HCT116 (cell line): ENCODE results near the gene SLC25A41.

Experiments
- CBX3 ChIP-seq: IDR thresholded peaks from 2 replicates; pipeline ENCODE4 v1.6.1; 2012; ENCODE audit warnings: low read depth
- ELF1 ChIP-seq: IDR thresholded peaks from 2 replicates; pipeline ENCODE4 v1.6.1; 2012; ENCODE audit warnings: low read depth, borderline replicate concordance
- EZH2 ChIP-seq: fragments of 200-600 bp; sonication (generic); IDR thresholded peaks from 2 replicates; pipeline ENCODE4 v1.6.1; 2017; ENCODE audit warnings: antibody characterized with exemption, mixed run types
- EZH2phosphoT487 ChIP-seq: fragments of 200-600 bp; IDR thresholded peaks from 2 replicates; pipeline ENCODE4 v1.6.1; 2018; ENCODE audit warnings: antibody characterized with exemption, borderline replicate concordance
- MAX ChIP-seq: IDR thresholded peaks from 2 replicates; pipeline ENCODE4 v1.6.1; 2012
- POLR2A ChIP-seq: IDR thresholded peaks from 2 replicates; pipeline ENCODE4 v1.7.0; 2011; ENCODE audit warnings: borderline replicate concordance; ENCODE audit not compliant: insufficient read depth, insufficient read length; ENCODE audit errors: extremely low read depth
- POLR2AphosphoS5 ChIP-seq: IDR thresholded peaks from 2 replicates; pipeline ENCODE4 v1.6.1; 2011; ENCODE audit warnings: mild to moderate bottlenecking, low read depth, low read length, moderate library complexity
- REST ChIP-seq: IDR thresholded peaks from 2 replicates; pipeline ENCODE4 v1.6.1; 2012; ENCODE audit warnings: low read depth
- SRF ChIP-seq: IDR thresholded peaks from 2 replicates; pipeline ENCODE4 v1.6.1; 2012; ENCODE audit warnings: low read depth
- ZBTB33 ChIP-seq: IDR thresholded peaks from 2 replicates; pipeline ENCODE4 v1.6.1; 2011; ENCODE audit warnings: mild to moderate bottlenecking, low read length, moderate library complexity; ENCODE audit not compliant: insufficient replicate concordance; ENCODE audit errors: extremely low read depth
- TF ChIP-seq, protein P1 (sequence below), 3 experiments: fragments of 200-600 bp in 1 of 3; sonication (generic) in 1 of 3; IDR thresholded peaks in 2 of 3; conservative IDR thresholded peaks in 1 of 3; 2 replicates each; pipeline ENCODE4 v1.5.1; 2012 to 2017; ENCODE audit warnings: low read depth in 2 of 3, low read length in 2 of 3, antibody characterized with exemption in 1 of 3, borderline replicate concordance in 1 of 3, control low read depth in 1 of 3, mild to moderate bottlenecking in 1 of 3, mixed read lengths in 1 of 3, mixed run types in 1 of 3, moderate library complexity in 1 of 3; ENCODE audit not compliant: insufficient read depth in 1 of 3

- no peak; the same call in 1 of the 2 replicates for TF ChIP-seq POLR2AphosphoS5
- TF ChIP-seq, protein P1, sequence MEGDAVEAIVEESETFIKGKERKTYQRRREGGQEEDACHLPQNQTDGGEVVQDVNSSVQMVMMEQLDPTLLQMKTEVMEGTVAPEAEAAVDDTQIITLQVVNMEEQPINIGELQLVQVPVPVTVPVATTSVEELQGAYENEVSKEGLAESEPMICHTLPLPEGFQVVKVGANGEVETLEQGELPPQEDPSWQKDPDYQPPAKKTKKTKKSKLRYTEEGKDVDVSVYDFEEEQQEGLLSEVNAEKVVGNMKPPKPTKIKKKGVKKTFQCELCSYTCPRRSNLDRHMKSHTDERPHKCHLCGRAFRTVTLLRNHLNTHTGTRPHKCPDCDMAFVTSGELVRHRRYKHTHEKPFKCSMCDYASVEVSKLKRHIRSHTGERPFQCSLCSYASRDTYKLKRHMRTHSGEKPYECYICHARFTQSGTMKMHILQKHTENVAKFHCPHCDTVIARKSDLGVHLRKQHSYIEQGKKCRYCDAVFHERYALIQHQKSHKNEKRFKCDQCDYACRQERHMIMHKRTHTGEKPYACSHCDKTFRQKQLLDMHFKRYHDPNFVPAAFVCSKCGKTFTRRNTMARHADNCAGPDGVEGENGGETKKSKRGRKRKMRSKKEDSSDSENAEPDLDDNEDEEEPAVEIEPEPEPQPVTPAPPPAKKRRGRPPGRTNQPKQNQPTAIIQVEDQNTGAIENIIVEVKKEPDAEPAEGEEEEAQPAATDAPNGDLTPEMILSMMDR (IDR thresholded peaks at IDR 0.05 in 2 of 3, conservative IDR thresholded peaks at IDR 0.05 in 1 of 3; ENCODE audit: borderline replicate concordance in 1 of 3, insufficient read depth in 1 of 3, low read depth in 2 of 3, low read length in 2 of 3): peak; percentile 48 to 95 (median 87); a peak in 5 of 6 replicates
- TF ChIP-seq POLR2A: no peak
- TF ChIP-seq REST: no peak
- no peak for TF ChIP-seq EZH2phosphoT487
- TF ChIP-seq EZH2: no peak
- TF ChIP-seq ELF1: no peak
- no peak for TF ChIP-seq CBX3
- no peak for TF ChIP-seq MAX
- no peak for TF ChIP-seq ZBTB33
- no peak for TF ChIP-seq SRF
Observed at GRCh38 chr19:6412447-6413091, 21.0 kb downstream of the SLC25A41 start.
